Measurements from ENCODE around the gene LSG1. TPM values are rescaled to one million over a fixed set of nuclear protein-coding genes. Genes with fewer than 3 reads are reported as not detected.
"Not testable (repeated sequence)": the region's sequence is repeated elsewhere in the genome, so short reads cannot be mapped to it uniquely, and the experiment has no call there.

Gene LSG1
- total RNA-seq, 1 donor from 2014 or later: 33.8 TPM

DNA sequence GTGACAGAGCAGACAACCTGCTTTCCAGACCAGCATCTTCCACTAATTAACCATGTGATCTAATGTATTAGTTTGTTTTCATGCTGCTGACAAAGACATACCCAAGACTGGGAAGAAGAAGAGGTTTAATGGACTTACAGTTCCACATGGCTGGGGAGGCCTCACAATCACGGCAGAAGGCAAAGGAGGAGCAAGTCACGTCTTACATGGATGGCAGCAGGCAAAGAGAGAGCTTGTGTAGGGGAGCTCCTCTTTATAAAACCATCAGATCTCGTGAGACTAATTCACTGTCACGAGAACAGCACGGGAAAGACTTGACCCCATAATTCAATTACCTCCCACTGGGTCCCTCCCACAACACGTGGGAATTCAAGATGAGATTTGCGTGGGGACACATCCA lies 66.7 kb downstream of the LSG1 start:
- DNase-seq (ENCODE audit: low spot score); intact Hi-C loops (cut with DNase I); ATAC-seq: not testable (repeated sequence)

DNA sequence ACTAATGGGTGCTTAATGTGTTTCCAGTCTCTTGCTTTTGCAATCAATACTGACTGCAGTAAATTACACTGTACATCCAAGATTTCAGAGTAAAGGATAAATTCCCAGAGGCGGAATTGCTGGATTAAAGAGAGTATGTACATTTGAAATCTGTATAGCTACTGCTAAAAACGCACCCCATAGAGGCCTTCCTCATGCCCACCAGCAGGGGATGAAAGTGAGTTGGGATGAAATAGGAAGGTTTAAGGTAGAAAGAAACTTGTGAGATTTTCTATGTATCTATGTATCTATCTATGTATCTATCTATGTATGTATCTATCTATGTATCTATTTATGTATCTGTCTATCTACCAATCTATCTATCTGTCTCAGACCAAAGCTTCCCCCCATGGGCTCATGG lies 67.2 kb downstream of the LSG1 start:
- intact Hi-C loops (cut with DNase I): no loop called here
- DNase-seq (ENCODE audit: low spot score) (no peak), ATAC-seq (no peak)

DNA sequence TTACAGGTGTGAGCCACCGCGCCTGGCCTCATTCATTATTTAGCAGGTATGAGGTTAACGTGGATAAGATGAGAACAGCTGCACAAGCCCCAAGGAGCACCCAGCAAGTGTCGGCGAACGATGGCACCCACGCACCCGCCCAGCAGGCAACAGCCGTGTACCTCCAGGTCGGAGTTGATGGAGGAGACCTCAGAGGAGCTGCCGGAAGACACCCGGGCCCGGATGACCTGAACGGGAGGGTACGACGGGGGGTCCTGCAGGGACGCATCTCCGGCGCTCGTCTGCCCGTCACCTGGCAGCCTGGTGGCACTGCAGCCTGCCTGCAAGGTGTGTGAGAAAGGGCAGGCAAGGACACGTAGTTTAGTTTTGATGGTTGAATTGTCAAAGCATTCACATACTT lies 67.9 kb downstream of the LSG1 start:
- intact Hi-C loops (cut with DNase I): no loop called here
- DNase-seq (ENCODE audit: low spot score): no peak
- no peak for ATAC-seq

DNA sequence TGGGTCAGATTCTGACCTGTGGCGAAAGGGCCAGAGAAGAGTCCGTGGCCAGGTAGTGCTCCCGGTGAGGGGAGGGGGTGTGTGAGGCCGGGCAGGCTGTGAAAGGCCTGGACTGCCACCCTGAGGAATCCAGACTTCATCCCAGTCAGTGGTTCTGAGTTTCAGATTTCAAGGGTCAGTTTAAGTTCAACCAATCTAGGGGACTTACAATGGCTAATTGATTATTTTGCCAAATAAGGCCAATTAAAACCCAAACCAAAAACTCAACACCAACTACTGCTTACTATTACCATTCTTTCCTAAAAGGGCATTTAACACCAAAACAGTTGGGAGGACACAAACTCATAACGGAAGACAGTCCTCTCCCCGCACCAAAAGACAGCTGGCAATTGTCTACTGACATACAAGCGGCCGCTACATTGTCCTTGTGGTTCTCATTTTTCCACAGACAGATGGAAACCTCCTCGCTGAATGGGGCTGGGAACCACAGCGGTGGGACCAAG lies 69.3 kb downstream of the LSG1 start:
- no peak for ATAC-seq

DNA sequence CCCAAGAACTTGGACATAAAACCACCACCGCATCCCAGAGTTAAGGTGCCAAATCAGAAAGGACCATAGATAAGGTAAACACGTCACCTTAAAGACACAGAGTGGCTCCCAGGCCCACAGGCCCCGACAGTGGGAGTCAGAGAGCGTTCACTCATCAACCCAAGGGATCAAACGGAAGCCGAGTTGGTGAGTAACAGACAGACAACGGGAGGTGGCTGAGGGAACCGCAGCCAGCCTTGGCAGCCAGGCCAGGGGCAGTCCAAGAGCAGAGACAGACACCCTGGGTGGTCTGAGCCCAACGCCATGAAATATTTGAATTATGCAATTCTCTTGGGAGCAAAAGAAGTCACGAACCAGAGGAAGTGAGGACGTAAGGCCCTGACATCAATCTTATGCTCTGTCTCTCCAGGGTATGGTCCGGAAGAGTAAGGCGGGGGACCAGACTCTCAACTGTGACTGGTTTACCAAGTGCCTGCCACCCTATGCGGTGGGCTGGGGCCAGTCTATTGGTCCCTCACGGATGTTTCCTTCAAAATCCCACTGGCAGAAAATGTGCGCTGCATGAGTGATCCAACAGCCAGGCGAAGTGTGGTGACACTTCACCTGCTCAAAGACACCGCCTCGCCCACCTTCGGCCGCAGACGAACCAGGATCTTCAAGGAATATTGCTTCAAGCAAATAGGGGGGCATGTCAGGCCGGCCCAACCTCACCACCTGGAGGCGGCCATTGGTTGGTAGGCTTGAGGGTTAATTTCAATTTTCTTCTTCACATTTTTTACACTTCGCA lies 73.0 kb downstream of the LSG1 start:
- ATAC-seq: peak; percentile 62
- intact Hi-C loops (cut with DNase I): no loop called here
- no peak for DNase-seq (ENCODE audit: low spot score)

More for the DNA sequence above, 69.3 kb downstream of the LSG1 start:
- DNase-seq (ENCODE audit: low spot score): no peak
- intact Hi-C loops (cut with DNase I): no loop called here

DNA sequence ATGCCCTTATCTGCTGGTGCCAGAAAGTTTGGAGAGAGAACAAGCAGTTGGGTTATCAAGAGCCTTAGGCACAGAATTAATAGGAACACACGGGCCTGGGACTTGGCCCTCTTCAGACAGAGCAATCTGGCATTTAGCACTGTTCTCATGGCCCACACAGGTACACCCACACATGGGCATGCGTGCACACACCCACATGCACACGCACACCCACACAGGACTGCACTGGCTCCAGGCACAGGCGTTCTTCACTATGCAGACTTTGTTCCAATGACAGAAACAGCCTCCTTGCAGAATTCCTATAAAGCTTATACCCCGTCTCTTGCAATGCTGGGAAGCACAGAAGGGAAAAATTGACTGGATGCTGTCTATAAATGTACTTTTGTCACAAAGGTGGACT lies 75.1 kb downstream of the LSG1 start:
- intact Hi-C loops (cut with DNase I): no loop called here
- DNase-seq (ENCODE audit: low spot score): no peak
- no peak for ATAC-seq

DNA sequence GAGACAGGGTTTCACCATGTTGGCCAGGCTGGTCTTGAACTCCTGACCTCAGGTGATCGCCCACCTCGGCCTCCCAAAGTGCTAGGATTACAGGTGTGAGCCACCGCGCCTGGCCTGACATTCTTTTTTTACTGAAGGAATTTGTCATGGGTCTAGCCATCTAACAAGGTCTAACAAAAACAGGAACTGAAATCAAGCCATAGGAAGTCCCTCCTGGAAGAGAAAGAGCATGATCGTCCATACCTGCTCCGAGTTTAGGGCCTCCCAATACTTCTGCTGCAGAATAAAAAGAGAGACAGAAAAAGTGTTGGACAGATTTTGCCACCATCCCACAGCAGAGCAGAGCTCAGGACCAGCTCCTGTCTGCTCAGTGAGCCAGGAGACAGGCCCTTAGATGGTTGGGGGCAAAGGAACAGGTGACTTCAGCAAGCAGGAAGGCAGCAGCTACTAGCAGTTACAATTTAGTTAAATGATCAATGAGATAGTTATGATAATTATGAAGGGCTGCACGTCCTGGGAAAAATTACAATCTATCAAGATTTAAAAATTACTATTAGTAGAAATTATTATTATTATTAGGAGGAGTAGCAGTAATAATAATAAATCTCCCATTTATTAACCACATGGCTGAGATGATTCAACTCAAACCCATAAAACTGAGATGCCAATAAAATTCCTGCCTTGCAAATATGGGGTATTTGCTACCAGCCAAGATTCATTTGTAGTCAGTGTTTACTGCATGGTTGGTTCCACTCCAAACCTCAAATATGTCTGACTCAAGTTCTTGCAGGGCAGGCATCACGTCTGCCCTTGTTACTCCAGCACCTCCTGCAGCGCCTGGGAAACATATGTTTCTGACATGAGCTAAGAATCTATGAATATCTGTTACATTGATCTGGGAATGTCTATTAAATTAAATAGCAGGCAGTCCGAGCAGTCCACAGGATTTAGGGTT lies 78.9 kb downstream of the LSG1 start:
- ATAC-seq: peak; percentile 82
- intact Hi-C loops (cut with DNase I): no loop called here
- no peak for DNase-seq (ENCODE audit: low spot score)

Other genes starting within 250 kb of the LSG1 start
- gene ATP13A3, start 185.2 kb downstream of the LSG1 start, total RNA-seq: 124 TPM
- gene TMEM44, start 38.8 kb downstream of the LSG1 start, total RNA-seq: 29.9 TPM
- gene FAM43A, start 13.7 kb upstream of the LSG1 start, total RNA-seq: 39.9 TPM

All from sciatic nerve (tissue), 2 donors.